ENCODE measurements around the gene CTDSPL. TPM values are rescaled to one million over a fixed set of nuclear protein-coding genes. Genes with fewer than 3 reads are reported as not detected.
A peak's percentile ranks its signal among the peaks of the same experiment; 100 is the strongest.

The CTDSPL gene
- total RNA-seq, 1 donor from 2014 or later, result 56.3 TPM

- Histone ChIP-seq H3K9me3 (replicated peaks) (no peaks in the 10 kb centered on the region), H3K4me1 (peaks cover 51% of the 10 kb centered on the region), H3K36me3 (peaks cover 7% of the 10 kb centered on the region), H3K4me3 (no peak overlapping the region), H3K27ac (replicated peaks) (peak overlapping the region; percentile 61), H3K27me3 (ENCODE audit: low read depth) (no peaks in the 10 kb centered on the region)
- intact Hi-C loops (cut with micrococcal nuclease), result no loop called here
- DNase-seq, result no peak
- no peak for TF ChIP-seq CTCF (IDR thresholded peaks at IDR 0.05; ENCODE audit: borderline replicate concordance)
Observed at GRCh38 chr3:37961622-37962431, 100.1 kb downstream of the CTDSPL start.

DNA sequence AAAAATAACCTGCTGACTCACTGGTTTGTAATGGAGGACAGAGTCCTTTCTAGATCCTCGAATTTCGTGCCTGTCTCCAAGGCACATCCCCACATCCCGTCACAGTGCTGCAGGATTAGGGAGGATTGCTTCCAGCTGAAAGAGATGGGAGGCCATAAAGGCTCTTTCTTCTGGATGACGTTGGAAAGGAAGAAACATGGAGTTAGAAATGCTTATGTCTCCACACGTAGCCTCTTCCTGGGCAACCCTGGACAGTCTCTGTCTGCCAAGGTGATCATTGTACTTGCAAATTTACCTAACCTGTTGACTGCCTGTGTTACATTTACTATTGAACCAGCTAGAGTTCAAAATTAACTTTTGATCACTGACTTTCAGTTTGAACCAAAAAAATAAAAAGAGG is 101.3 kb downstream of the CTDSPL start:
- H3K9me3 ChIP-seq (replicated peaks), result no peaks in the 10 kb centered on the region
- intact Hi-C loops (cut with micrococcal nuclease), result no loop called here
- TF ChIP-seq CTCF (IDR thresholded peaks at IDR 0.05; ENCODE audit: borderline replicate concordance), result no peak
- H3K27me3 ChIP-seq (ENCODE audit: low read depth), result no peaks in the 10 kb centered on the region
- peaks cover 7% of the 10 kb centered on the region for H3K36me3 ChIP-seq
- peaks cover 51% of the 10 kb centered on the region for H3K4me1 ChIP-seq
- peak overlapping the region; percentile 61 for H3K27ac ChIP-seq (replicated peaks)
- no peak for DNase-seq
- no peak overlapping the region for H3K4me3 ChIP-seq

GRCh38 chr3:37963635-37964034 is 102.0 kb downstream of the CTDSPL start:
- Histone ChIP-seq H3K4me1 (peaks cover 54% of the 10 kb centered on the region), H3K27ac (replicated peaks) (no peak overlapping the region), H3K4me3 (no peak overlapping the region), H3K27me3 (ENCODE audit: low read depth) (no peaks in the 10 kb centered on the region), H3K36me3 (peaks cover 7% of the 10 kb centered on the region), H3K9me3 (replicated peaks) (no peaks in the 10 kb centered on the region)
- no peak for DNase-seq
- intact Hi-C loops (cut with micrococcal nuclease), result no loop called here
- no peak for TF ChIP-seq CTCF (IDR thresholded peaks at IDR 0.05; ENCODE audit: borderline replicate concordance)

- Histone ChIP-seq H3K27me3 (ENCODE audit: low read depth) (no peaks in the 10 kb centered on the region), H3K36me3 (peaks cover 7% of the 10 kb centered on the region), H3K9me3 (replicated peaks) (no peaks in the 10 kb centered on the region), H3K4me3 (no peak overlapping the region), H3K27ac (replicated peaks) (no peak overlapping the region), H3K4me1 (peaks cover 59% of the 10 kb centered on the region)
- intact Hi-C loops (cut with micrococcal nuclease), result no loop called here
- DNase-seq, result no peak
- no peak for TF ChIP-seq CTCF (IDR thresholded peaks at IDR 0.05; ENCODE audit: borderline replicate concordance)
Observed at GRCh38 chr3:37964146-37964545, 102.5 kb downstream of the CTDSPL start.

GRCh38 chr3:37964716-37965115 is 103.0 kb downstream of the CTDSPL start:
- Histone ChIP-seq H3K9me3 (replicated peaks) (no peaks in the 10 kb centered on the region), H3K27ac (replicated peaks) (no peak overlapping the region), H3K4me1 (peaks cover 64% of the 10 kb centered on the region), H3K27me3 (ENCODE audit: low read depth) (no peaks in the 10 kb centered on the region), H3K36me3 (peaks cover 7% of the 10 kb centered on the region), H3K4me3 (no peak overlapping the region)
- intact Hi-C loops (cut with micrococcal nuclease), result no loop called here
- TF ChIP-seq CTCF (IDR thresholded peaks at IDR 0.05; ENCODE audit: borderline replicate concordance), result no peak
- no peak for DNase-seq

Data from left ventricle myocardium inferior (tissue), 1 donor.